H1 (cell line): ENCODE results near the gene TAF4. TPM values are rescaled to one million over a fixed set of nuclear protein-coding genes. Genes with fewer than 3 reads are reported as not detected.

Experiments used
- CTCF ChIA-PET: fragments of 300-600 bp; sonication (Branson Sonifier 250); formaldehyde crosslinking; loops from one replicate; lab custom pipeline; 2021; ENCODE audit not compliant: partially characterized antibody; lab: Charles Lee
- POLR2A ChIA-PET: fragments of 300-600 bp; sonication (Branson Sonifier 250); formaldehyde crosslinking; loops from one replicate; lab custom pipeline; 2021; ENCODE audit warnings: inconsistent platforms; ENCODE audit not compliant: partially characterized antibody; lab: Charles Lee
- DNase-seq, 2 experiments: peaks; one replicate each; pipeline versions ENCODE4 v3.0.0 to v3.0.0-alpha.2; 2010 to 2022; ENCODE audit warnings: low spot score in 2 of 2, low read depth in 1 of 2, mixed read lengths in 1 of 2
- FAIRE-seq: peaks from 2 replicates; lab custom pipeline; 2011; peaks lifted over from hg19 to GRCh38; lab: Jason Lieb, UNC
- H2AFZ ChIP-seq: 2 replicates; pipeline ENCODE4 v1.8.1; 2012; ENCODE audit warnings: low read length, inconsistent platforms
- H2AK5ac ChIP-seq: 2 replicates; pipeline ENCODE4 v1.6.1; 2013; ENCODE audit warnings: low read depth, low read length
- H2BK120ac ChIP-seq: replicated peaks from 2 replicates; pipeline ENCODE3; 2013; ENCODE audit warnings: low read depth, low read length, inconsistent platforms
- H2BK12ac ChIP-seq: 2 replicates; pipeline ENCODE4 v1.6.1; 2013; ENCODE audit warnings: low read depth, low read length
- H2BK15ac ChIP-seq: 2 replicates; pipeline ENCODE4 v1.6.1; 2013; ENCODE audit warnings: low read length
- H2BK20ac ChIP-seq: 2 replicates; pipeline ENCODE4 v1.6.1; 2013; ENCODE audit warnings: low read length
- H2BK5ac ChIP-seq: 2 replicates; pipeline ENCODE4 v1.6.1; 2013; ENCODE audit warnings: low read depth, low read length
- H3K14ac ChIP-seq: 2 replicates; pipeline ENCODE4 v1.6.1; 2013; ENCODE audit warnings: inconsistent platforms; ENCODE audit not compliant: insufficient read length
- H3K18ac ChIP-seq: 2 replicates; pipeline ENCODE4 v1.6.1; 2013; ENCODE audit warnings: low read length; ENCODE audit errors: extremely low read depth
- H3K23ac ChIP-seq: 2 replicates; pipeline ENCODE4 v1.6.1; 2013; ENCODE audit warnings: inconsistent platforms; ENCODE audit not compliant: insufficient read length
- H3K23me2 ChIP-seq: 2 replicates; pipeline ENCODE4 v1.6.1; 2013; ENCODE audit warnings: low read depth, low read length
- H3K27ac ChIP-seq: 2 replicates; pipeline ENCODE4 v1.6.1; 2011; ENCODE audit warnings: low read depth, low read length, inconsistent platforms
- H3K27me3 ChIP-seq, 4 experiments: replicated peaks in 1 of 4; 1 replicate in 1 of 4; 2 replicates in 3 of 4; pipeline versions ENCODE4 v1.6.1 to v1.8.1; 2011 to 2013; ENCODE audit warnings: low read length in 3 of 4, mild to moderate bottlenecking in 3 of 4, inconsistent platforms in 2 of 4, mixed read lengths in 2 of 4, moderate library complexity in 1 of 4; ENCODE audit not compliant: control insufficient read depth in 3 of 4, insufficient read depth in 3 of 4; ENCODE audit errors: extremely low read depth in 1 of 4
- H3K36me3 ChIP-seq, 4 experiments: 2 replicates each; pipeline versions ENCODE4 v1.6.1 to v1.8.1; 2011 to 2013; ENCODE audit warnings: mild to moderate bottlenecking in 4 of 4, low read length in 3 of 4, moderate library complexity in 2 of 4, control low read depth in 1 of 4, inconsistent platforms in 1 of 4; ENCODE audit not compliant: insufficient read depth in 4 of 4, control insufficient read depth in 2 of 4
- H3K4ac ChIP-seq: replicated peaks from 2 replicates; pipeline ENCODE3; 2013; ENCODE audit warnings: low read length, low read depth, mixed read lengths, inconsistent platforms; ENCODE audit not compliant: insufficient read length
- H3K4me1 ChIP-seq, 4 experiments: replicated peaks in 1 of 4; 1 replicate in 1 of 4; 2 replicates in 3 of 4; pipeline versions ENCODE4 v1.6.1 to v1.8.1; 2011 to 2013; ENCODE audit warnings: low read length in 3 of 4, inconsistent platforms in 2 of 4, mixed read lengths in 1 of 4; ENCODE audit not compliant: insufficient read depth in 4 of 4, control insufficient read depth in 3 of 4
- H3K4me2 ChIP-seq, 2 experiments: 2 replicates each; pipeline versions ENCODE4 v1.6.1 to v1.8.1; 2011 to 2013; ENCODE audit warnings: low read depth in 2 of 2, low read length in 2 of 2, control low read depth in 1 of 2, inconsistent platforms in 1 of 2, mild to moderate bottlenecking in 1 of 2; ENCODE audit not compliant: insufficient read depth in 1 of 2
- H3K4me3 ChIP-seq, 4 experiments: fragments of 200-600, 300-600 bp in 1 of 4; sonication (generic), shearing (Covaris generic), sonication (Bioruptor Twin) in 1 of 4; 2 replicates each; pipeline versions ENCODE4 v1.5.1 to v1.8.1; 2011 to 2016; ENCODE audit warnings: low read length in 4 of 4, low read depth in 3 of 4, control low read depth in 2 of 4, inconsistent platforms in 2 of 4, mild to moderate bottlenecking in 2 of 4, mixed read lengths in 1 of 4, moderate library complexity in 1 of 4; ENCODE audit not compliant: insufficient read depth in 2 of 4; ENCODE audit errors: extremely low read depth in 1 of 4
- H3K56ac ChIP-seq: replicated peaks from 2 replicates; pipeline ENCODE3; 2013; ENCODE audit warnings: low read depth, mild to moderate bottlenecking, mixed read lengths, low read length, inconsistent platforms; ENCODE audit not compliant: insufficient read length
- H3K79me1 ChIP-seq: 2 replicates; pipeline ENCODE4 v1.6.1; 2013; ENCODE audit warnings: low read depth, low read length, control low read depth
- H3K79me2 ChIP-seq, 2 experiments: 2 replicates each; pipeline versions ENCODE4 v1.6.1 to v1.8.1; 2012 to 2013; ENCODE audit warnings: low read length in 2 of 2, mild to moderate bottlenecking in 2 of 2, inconsistent platforms in 1 of 2; ENCODE audit not compliant: insufficient read depth in 2 of 2, control insufficient read depth in 1 of 2
- H3K9ac ChIP-seq, 4 experiments: replicated peaks in 1 of 4; 1 replicate in 1 of 4; 2 replicates in 3 of 4; pipeline versions ENCODE4 v1.6.1 to v1.8.1; 2011 to 2013; ENCODE audit warnings: low read depth in 3 of 4, low read length in 3 of 4, control low read depth in 2 of 4, mild to moderate bottlenecking in 2 of 4, moderate library complexity in 2 of 4, inconsistent platforms in 1 of 4; ENCODE audit errors: extremely low read depth in 1 of 4
- H3K9me3 ChIP-seq, 2 experiments: 2 replicates each; pipeline versions ENCODE4 v1.6.1 to v1.8.1; 2012 to 2013; ENCODE audit warnings: mild to moderate bottlenecking in 2 of 2, moderate library complexity in 2 of 2, control low read depth in 1 of 2, inconsistent platforms in 1 of 2, low read depth in 1 of 2, low read length in 1 of 2, mixed read lengths in 1 of 2; ENCODE audit not compliant: insufficient read depth in 2 of 2
- H4K20me1 ChIP-seq, 2 experiments: replicated peaks in 1 of 2; 2 replicates each; pipeline versions ENCODE3 to v1.8.1; 2011 to 2013; ENCODE audit warnings: inconsistent platforms in 2 of 2, low read length in 2 of 2, mild to moderate bottlenecking in 1 of 2; ENCODE audit not compliant: insufficient read depth in 2 of 2, control insufficient read depth in 1 of 2
- H4K5ac ChIP-seq: 2 replicates; pipeline ENCODE4 v1.6.1; 2013; ENCODE audit warnings: low read length, low read depth, mixed read lengths, inconsistent platforms; ENCODE audit not compliant: insufficient read length
- H4K8ac ChIP-seq: 2 replicates; pipeline ENCODE4 v1.8.0; 2013; ENCODE audit warnings: mild to moderate bottlenecking, moderate library complexity, low read length, inconsistent platforms; ENCODE audit not compliant: insufficient read depth; ENCODE audit errors: extremely low read depth
- H4K91ac ChIP-seq: replicated peaks from 2 replicates; pipeline ENCODE3; 2013; ENCODE audit warnings: low read length, mixed read lengths, inconsistent platforms; ENCODE audit not compliant: insufficient read length
- CBX8 ChIP-seq: fragments of 300-800, 300-1000 bp; sonication (generic); IDR thresholded peaks from 2 replicates; pipeline ENCODE4 v1.7.1; 2016; ENCODE audit warnings: low read depth, low read length, borderline replicate concordance
- CEBPB ChIP-seq: IDR thresholded peaks from 2 replicates; pipeline ENCODE4 v1.6.1; 2012; ENCODE audit warnings: low read depth, low read length
- CREB1 ChIP-seq: IDR thresholded peaks from 2 replicates; pipeline ENCODE4 v1.6.1; 2012; ENCODE audit warnings: inconsistent platforms
- EGR1 ChIP-seq: IDR thresholded peaks from 2 replicates; pipeline ENCODE4 v1.6.1; 2011; ENCODE audit warnings: low read depth, low read length, borderline replicate concordance
- GABPA ChIP-seq: IDR thresholded peaks from 2 replicates; pipeline ENCODE4 v1.6.1; 2011; ENCODE audit warnings: mild to moderate bottlenecking, low read length, moderate library complexity, borderline replicate concordance; ENCODE audit not compliant: insufficient read depth
- GTF2F1 ChIP-seq: IDR thresholded peaks from 2 replicates; pipeline ENCODE4 v1.6.1; 2012; ENCODE audit warnings: low read depth, low read length, improper control_type of control experiment, borderline replicate concordance
- KDM1A ChIP-seq: fragments of 200-600, 300-600 bp; sonication (generic); IDR thresholded peaks from 2 replicates; pipeline ENCODE4 v1.7.1; 2016; ENCODE audit warnings: mild to moderate bottlenecking, low read length, borderline replicate concordance
- MAFK ChIP-seq: IDR thresholded peaks from 2 replicates; pipeline ENCODE4 v1.6.1; 2012; ENCODE audit warnings: low read depth, mild to moderate bottlenecking, improper control_type of control experiment, low read length
- SIN3A ChIP-seq, 2 experiments: IDR thresholded peaks in 1 of 2; conservative IDR thresholded peaks in 1 of 2; 2 replicates each; pipeline ENCODE4 v1.6.1; 2011 to 2012; ENCODE audit warnings: low read length in 2 of 2, improper control_type of control experiment in 1 of 2, low read depth in 1 of 2, mild to moderate bottlenecking in 1 of 2
- SIRT6 ChIP-seq: IDR thresholded peaks from one replicate; pipeline ENCODE4 v1.7.1; 2012; ENCODE audit warnings: low read length, inconsistent platforms
- SP4 ChIP-seq: IDR thresholded peaks from 2 replicates; pipeline ENCODE4 v1.6.1; 2012; ENCODE audit warnings: low read length, inconsistent platforms
- WGBS, 2 experiments: shearing (Covaris generic) in 1 of 2; methylation state at CpG; one replicate each; pipeline versions ENCODE4 v1.1.6 to v1.1.7; 2013 to 2015; ENCODE audit warnings: low lambda C conversion rate in 2 of 2, mixed read lengths in 2 of 2, inconsistent platforms in 1 of 2, low coverage in 1 of 2, missing lambda C conversion rate in 1 of 2; ENCODE audit not compliant: insufficient replicate concordance in 2 of 2, insufficient coverage in 1 of 2, insufficient read length in 1 of 2; ENCODE audit errors: extremely low coverage in 1 of 2, missing lambda C conversion rate in 1 of 2; 5-methylcytosine and 5-hydroxymethylcytosine counted together
- polyA plus RNA-seq, 7 experiments: library from polyadenylated mRNA; depleted of rRNA in 3 of 7; stranded (reverse) in 5 of 7; unstranded in 2 of 7; fragments of >200 nt in 5 of 7; fragments of 200-250 nt in 2 of 7; gene quantifications; 1 replicate in 5 of 7; 2 replicates in 1 of 7; 4 replicates in 1 of 7; pipeline versions ENCODE4 v1.2.1 to v1.2.3, GENCODE V29; 2011 to 2013; ENCODE audit warnings: missing spikeins in 2 of 7, mixed read lengths in 2 of 7
- total RNA-seq: library from RNA; stranded (reverse); fragmentation: NEBNext Ultra II Directional; extraction: Animal tissue kit (Norgen Biotek cat#: 25700); gene quantifications from 2 replicates; pipeline ENCODE4 v1.2.1, GENCODE V29; 2021
- TF ChIP-seq, protein P1 (sequence below): IDR thresholded peaks from 2 replicates; pipeline ENCODE4 v1.6.1; 2012; ENCODE audit warnings: inconsistent platforms

Gene TAF4
- total and polyA plus RNA-seq, 2 of the 8 experiments (the other 6 are each of a cell fraction or from before 2014, with no cell fraction given): 16.0 to 30.1 TPM

DNA sequence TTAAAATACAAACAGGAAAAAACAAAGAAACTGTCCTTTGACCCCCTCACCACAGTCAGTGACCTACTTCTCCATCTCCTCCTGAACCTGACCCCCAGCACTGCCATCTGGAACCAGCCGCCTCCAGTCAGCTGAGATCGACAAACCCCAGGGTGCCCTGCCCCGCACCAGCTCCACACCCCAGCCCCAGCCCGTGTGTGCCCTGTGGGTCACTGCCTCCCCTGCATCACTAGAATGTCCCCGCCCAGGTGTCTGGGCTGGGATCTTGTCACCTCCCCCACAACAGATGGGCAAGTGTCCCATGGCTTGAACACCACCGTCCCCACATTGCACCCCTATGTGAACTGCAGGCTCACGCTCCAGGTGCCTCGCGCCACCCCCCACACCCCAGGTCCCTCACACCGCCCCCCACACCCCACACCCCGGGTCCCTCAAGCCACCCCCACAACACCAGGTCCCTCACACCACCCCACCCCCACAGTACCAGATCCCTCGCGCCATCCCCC lies 13.3 kb downstream of the TAF4 start:
- Histone ChIP-seq H3K4me1 (peaks cover 0 to 8% (median 4%) of the 10 kb centered on the region in 4 experiments; a peak in 3 of 7 replicates), H3K9me3 (peaks cover 0 to 3% of the 10 kb centered on the region in 2 experiments; a peak in 1 of 4 replicates), H2BK12ac (no peak overlapping the region), H3K36me3 (peaks cover 5 to 8% (median 6%) of the 10 kb centered on the region in 4 experiments; a peak in 5 of 8 replicates), H3K14ac (no peak overlapping the region), H3K4me3 (no peak overlapping the region), H3K23me2 (no peaks in the 10 kb centered on the region; the same call in 1 of the 2 replicates), H3K18ac (no peak overlapping the region), H4K20me1 (peaks cover 11 to 46% of the 10 kb centered on the region in 2 experiments), H3K4ac (no peak overlapping the region), H2AK5ac (no peak overlapping the region), H2BK20ac (no peak overlapping the region), H4K8ac (peak overlapping the region; percentile 71), H3K4me2 (no peak overlapping the region), H4K91ac (no peak overlapping the region), H2AFZ (no peak overlapping the region), H3K27me3 (no peaks in the 10 kb centered on the region), H4K5ac (no peak overlapping the region), H2BK15ac (no peak overlapping the region), H2BK120ac (no peak overlapping the region), H3K23ac (no peak overlapping the region), H2BK5ac (no peak overlapping the region), H3K9ac (no peak overlapping the region), H3K27ac (no peak overlapping the region), H3K79me1 (peaks cover 44% of the 10 kb centered on the region), H3K56ac (no peak overlapping the region), H3K79me2 (peaks cover 26 to 99% of the 10 kb centered on the region in 2 experiments)
- FAIRE-seq (no peak), DNase-seq (no peak)
- TF ChIP-seq, protein P1, sequence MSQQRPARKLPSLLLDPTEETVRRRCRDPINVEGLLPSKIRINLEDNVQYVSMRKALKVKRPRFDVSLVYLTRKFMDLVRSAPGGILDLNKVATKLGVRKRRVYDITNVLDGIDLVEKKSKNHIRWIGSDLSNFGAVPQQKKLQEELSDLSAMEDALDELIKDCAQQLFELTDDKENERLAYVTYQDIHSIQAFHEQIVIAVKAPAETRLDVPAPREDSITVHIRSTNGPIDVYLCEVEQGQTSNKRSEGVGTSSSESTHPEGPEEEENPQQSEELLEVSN: no peak
- TF ChIP-seq GABPA: no peak
- no peak for TF ChIP-seq GTF2F1
- TF ChIP-seq CBX8: no peak
- TF ChIP-seq CEBPB: no peak
- no peak for TF ChIP-seq EGR1
- TF ChIP-seq KDM1A: no peak
- no peak for TF ChIP-seq MAFK
- no peak for TF ChIP-seq SP4
- TF ChIP-seq SIRT6: no peak
- TF ChIP-seq SIN3A (conservative IDR thresholded peaks at IDR 0.05 in 1 of 2, IDR thresholded peaks at IDR 0.05 in 1 of 2; ENCODE audit: low read depth in 1 of 2, low read length in 2 of 2): no peak
- TF ChIP-seq CREB1: no peak
- ChIA-PET CTCF (interaction anchor here (0.6 to 0.9 kb wide), 2 partner anchors 11 to 14 kb away, joined by 3 read pairs; no protein-coding TSS in a partner anchor), POLR2A (no interaction called here)
- 92% methylated on average over 5 of the region's 13 CpGs; no CpG with 5 or more reads in 1 of the 2 experiments for WGBS, 2 experiments
